ENCODE results near the gene SMAP1. TPM values are rescaled to one million over a fixed set of nuclear protein-coding genes. Genes with fewer than 3 reads are reported as not detected.

SMAP1 gene
- total and polyA plus RNA-seq, 12 donors, result 11.3 to 39.8 (median 24.2) TPM

GRCh38 chr6:70657706-70658105 lies 10.0 kb upstream of the SMAP1 start:
- DNase-seq, result no peak
- intact Hi-C loops (cut with DNase I), result no loop called here
- Histone ChIP-seq H3K4me1 (replicated peaks in 1 of 2) (no peaks in the 10 kb centered on the region), H3K9me3 (replicated peaks in 1 of 3) (no peaks in the 10 kb centered on the region), H3K27me3 (no peaks in the 10 kb centered on the region), H3K27ac (no peak overlapping the region), H3K36me3 (replicated peaks in 1 of 2) (no peaks in the 10 kb centered on the region), H3K4me3 (no peak overlapping the region)
- 46 to 56% (median 49%) methylated on average over 3 of the region's 3 CpGs for WGBS, 4 donors
- no peak for TF ChIP-seq CTCF (IDR thresholded peaks at IDR 0.05)
- no peak for TF ChIP-seq POLR2A (IDR thresholded peaks at IDR 0.05)

DNA sequence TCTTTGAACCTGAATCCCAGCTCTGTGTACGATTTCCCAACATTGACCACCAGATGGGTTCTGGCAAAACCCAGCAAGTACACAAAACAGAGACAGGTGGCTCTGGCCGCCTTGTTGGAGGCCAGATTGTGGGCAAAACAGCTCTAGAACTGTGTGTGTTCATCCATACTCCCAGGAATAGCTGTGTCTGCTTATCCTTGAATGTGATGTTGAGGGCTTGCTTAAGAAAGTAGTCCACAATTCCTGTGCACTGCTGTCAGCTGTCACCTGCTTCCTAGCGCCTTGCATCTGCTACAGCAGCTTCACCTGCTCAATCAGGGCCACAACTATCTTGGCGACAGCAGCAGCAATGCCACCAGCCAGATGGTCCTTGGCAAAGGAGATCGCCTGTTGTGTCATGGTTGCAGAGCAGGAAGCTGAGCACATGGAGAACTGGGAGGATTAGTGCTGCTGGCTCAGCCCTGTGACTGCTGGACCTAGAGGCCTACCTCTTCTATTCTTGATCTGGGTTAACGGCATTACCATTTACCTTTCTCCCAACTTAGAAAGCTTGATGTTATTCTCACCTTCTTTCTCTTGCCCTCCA lies 3.7 kb upstream of the SMAP1 start:
- H3K4me3 ChIP-seq, result no peak overlapping the region
- H3K27me3 ChIP-seq, result no peaks in the 10 kb centered on the region
- intact Hi-C loops (cut with DNase I), result loop anchor here in 1 of 2 donors (10.0 kb wide), 1 partner anchor 79 kb away; no protein-coding TSS in a partner anchor
- H3K27ac ChIP-seq, result no peak overlapping the region
- peaks cover 3 to 11% of the 10 kb centered on the region in 2 donors for H3K4me1 ChIP-seq (replicated peaks in 1 of 2)
- no peak for DNase-seq
- H3K9me3 ChIP-seq (replicated peaks in 1 of 3), result no peaks in the 10 kb centered on the region
- TF ChIP-seq POLR2A (IDR thresholded peaks at IDR 0.05) (no peak), CTCF (IDR thresholded peaks at IDR 0.05) (no peak)
- WGBS, 4 donors, result 78 to 89% (median 83%) methylated on average over 1 to 6 of the region's 6 CpGs
- H3K36me3 ChIP-seq (replicated peaks in 1 of 2), result no peaks in the 10 kb centered on the region

- intact Hi-C loops (cut with DNase I), result loop anchor here in 1 of 2 donors (10.0 kb wide), 1 partner anchor 82 kb away; no protein-coding TSS in a partner anchor
- no peaks in the 10 kb centered on the region for H3K27me3 ChIP-seq
- DNase-seq, result peak in 1 of 7 donors; percentile 4
- no peak overlapping the region for H3K4me3 ChIP-seq
- WGBS, 4 donors, result 83 to 97% (median 90%) methylated on average over 6 of the region's 6 CpGs
- H3K4me1 ChIP-seq (replicated peaks in 1 of 2), result peaks cover 11 to 31% of the 10 kb centered on the region in 2 donors
- TF ChIP-seq CTCF (IDR thresholded peaks at IDR 0.05) (no peak), POLR2A (IDR thresholded peaks at IDR 0.05) (no peak)
- no peaks in the 10 kb centered on the region for H3K9me3 ChIP-seq (replicated peaks in 1 of 3)
- no peaks in the 10 kb centered on the region for H3K36me3 ChIP-seq (replicated peaks in 1 of 2)
- peak overlapping the region in 3 of 5 donors; percentile 86 to 96 (median 93) for H3K27ac ChIP-seq
Measured at GRCh38 chr6:70666706-70667105, 977 bp upstream of the SMAP1 start.

DNA sequence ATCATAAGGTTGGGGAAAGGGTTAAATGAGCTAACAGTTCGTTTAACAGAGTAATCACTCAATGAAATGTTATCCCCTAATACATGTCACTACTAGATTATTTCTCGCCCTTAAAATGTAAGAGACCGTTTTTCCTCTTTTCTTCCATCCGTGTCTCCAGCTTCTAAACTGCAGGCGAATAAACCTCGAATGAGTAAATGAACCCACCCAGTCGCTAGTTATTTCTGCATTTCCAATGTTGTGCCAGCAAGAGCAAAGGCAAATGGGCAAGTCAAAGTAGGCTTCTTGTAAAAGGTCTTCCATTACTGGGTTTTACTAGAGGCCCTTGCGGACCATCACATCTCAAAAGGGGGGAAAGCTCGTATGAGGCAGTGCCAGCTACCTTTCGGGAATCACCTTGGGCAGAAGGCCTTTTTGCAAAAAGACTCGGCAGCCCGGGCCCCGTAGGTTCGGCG lies 400 bp upstream of the SMAP1 start:
- peak overlapping the region in 1 of 4 donors; percentile 75 for H3K4me3 ChIP-seq
- H3K27ac ChIP-seq, result peak overlapping the region in 4 of 5 donors; percentile 86 to 96 (median 92)
- intact Hi-C loops (cut with DNase I), result loop anchor here in 1 of 2 donors (10.0 kb wide), 1 partner anchor 82 kb away; no protein-coding TSS in a partner anchor
- H3K27me3 ChIP-seq, result no peaks in the 10 kb centered on the region
- no peaks in the 10 kb centered on the region for H3K36me3 ChIP-seq (replicated peaks in 1 of 2)
- WGBS, 4 donors, result 8 to 11% (median 9%) methylated on average over 8 to 15 of the region's 15 CpGs
- DNase-seq, result no peak
- no peaks in the 10 kb centered on the region for H3K9me3 ChIP-seq (replicated peaks in 1 of 3)
- TF ChIP-seq POLR2A (IDR thresholded peaks at IDR 0.05) (no peak), CTCF (IDR thresholded peaks at IDR 0.05) (no peak)
- H3K4me1 ChIP-seq (replicated peaks in 1 of 2), result peaks cover 11 to 31% of the 10 kb centered on the region in 2 donors

Measured in adrenal gland (tissue), 12 donors.